Thoracic aorta (tissue), 2 donors: ENCODE measurements around the gene ENTREP1. TPM values are rescaled to one million over a fixed set of nuclear protein-coding genes. Genes with fewer than 3 reads are reported as not detected.

ENCODE experiments used
- ATAC-seq: fragments of 150-250 bp; one replicate; pipeline ENCODE4 v1.8.0; 2017; ENCODE audit warnings: low read depth; ENCODE audit not compliant: insufficient number of reproducible peaks, low FRiP score
- DNase-seq: peaks from one replicate; pipeline ENCODE4 v3.0.0-alpha.2; 2020; ENCODE audit warnings: low spot score
- H3K27ac ChIP-seq, 2 donors: fragments of 200-600 bp; sonication (generic); 1 replicate in 1 of 2; 2 replicates in 1 of 2; pipeline ENCODE4 v1.5.1; 2016; ENCODE audit warnings: mild to moderate bottlenecking in 2 of 2, moderate library complexity in 2 of 2
- H3K27me3 ChIP-seq: fragments of 200-600 bp; sonication (generic); replicated peaks from 2 replicates; pipeline ENCODE4 v1.6.0; 2016; ENCODE audit warnings: mild to moderate bottlenecking; ENCODE audit not compliant: insufficient read depth
- H3K36me3 ChIP-seq: fragments of 200-600 bp; sonication (generic); one replicate; pipeline ENCODE4 v1.5.1; 2016
- H3K4me1 ChIP-seq, 2 donors: fragments of 200-600 bp; sonication (generic); 1 replicate in 1 of 2; 2 replicates in 1 of 2; pipeline versions ENCODE4 v1.5.1 to v1.6.0; 2016; ENCODE audit warnings: low read depth in 2 of 2, mild to moderate bottlenecking in 1 of 2; ENCODE audit not compliant: control insufficient read depth in 1 of 2
- H3K4me3 ChIP-seq: fragments of 200-600 bp; sonication (generic); 2 replicates; pipeline ENCODE4 v1.5.1; 2016; ENCODE audit warnings: mild to moderate bottlenecking
- H3K9me3 ChIP-seq: fragments of 200-600 bp; sonication (generic); 2 replicates; pipeline ENCODE4 v1.5.1; 2016
- total RNA-seq, 2 donors: library from RNA; depleted of rRNA; stranded (reverse); fragments of >200 nt; gene quantifications; one replicate each; pipeline versions ENCODE4 v1.1.0 to v1.2.3, GENCODE V29; 2016
- TF ChIP-seq, protein P1 (sequence below): fragments of 200-600 bp; sonication (generic); IDR thresholded peaks from one replicate; pipeline ENCODE4 v1.5.1; 2019; ENCODE audit warnings: antibody characterized with exemption

The ENTREP1 gene
- total RNA-seq, 2 donors from 2014 or later = 0.81 to 2.1 TPM

DNA sequence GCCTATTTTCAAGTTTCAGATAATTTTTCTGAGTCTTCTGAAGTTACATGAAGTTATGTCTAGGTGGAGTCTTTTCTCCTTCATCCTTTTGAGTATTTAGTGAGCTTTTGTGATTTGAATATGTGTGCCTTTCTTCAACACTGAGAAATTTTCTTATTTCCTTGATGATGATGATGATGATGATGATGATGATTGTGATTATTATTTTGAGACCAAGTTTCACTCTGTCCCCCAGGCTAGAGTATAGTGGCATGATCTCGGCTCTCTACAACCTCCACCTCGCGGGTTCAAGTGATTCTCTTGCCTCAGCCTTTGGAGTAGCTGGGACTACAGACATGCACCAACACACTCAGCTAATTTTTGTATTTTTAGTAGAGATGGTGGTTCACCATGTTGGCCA, 26.2 kb downstream of the ENTREP1 start:
- no peak for DNase-seq
- Histone ChIP-seq H3K27me3 (no peaks in the 10 kb centered on the region), H3K4me3 (no peak overlapping the region), H3K27ac (no peak overlapping the region), H3K4me1 (peaks cover 0 to 3% of the 10 kb centered on the region in 2 donors), H3K9me3 (no peaks in the 10 kb centered on the region), H3K36me3 (no peaks in the 10 kb centered on the region)
- TF ChIP-seq, protein P1, sequence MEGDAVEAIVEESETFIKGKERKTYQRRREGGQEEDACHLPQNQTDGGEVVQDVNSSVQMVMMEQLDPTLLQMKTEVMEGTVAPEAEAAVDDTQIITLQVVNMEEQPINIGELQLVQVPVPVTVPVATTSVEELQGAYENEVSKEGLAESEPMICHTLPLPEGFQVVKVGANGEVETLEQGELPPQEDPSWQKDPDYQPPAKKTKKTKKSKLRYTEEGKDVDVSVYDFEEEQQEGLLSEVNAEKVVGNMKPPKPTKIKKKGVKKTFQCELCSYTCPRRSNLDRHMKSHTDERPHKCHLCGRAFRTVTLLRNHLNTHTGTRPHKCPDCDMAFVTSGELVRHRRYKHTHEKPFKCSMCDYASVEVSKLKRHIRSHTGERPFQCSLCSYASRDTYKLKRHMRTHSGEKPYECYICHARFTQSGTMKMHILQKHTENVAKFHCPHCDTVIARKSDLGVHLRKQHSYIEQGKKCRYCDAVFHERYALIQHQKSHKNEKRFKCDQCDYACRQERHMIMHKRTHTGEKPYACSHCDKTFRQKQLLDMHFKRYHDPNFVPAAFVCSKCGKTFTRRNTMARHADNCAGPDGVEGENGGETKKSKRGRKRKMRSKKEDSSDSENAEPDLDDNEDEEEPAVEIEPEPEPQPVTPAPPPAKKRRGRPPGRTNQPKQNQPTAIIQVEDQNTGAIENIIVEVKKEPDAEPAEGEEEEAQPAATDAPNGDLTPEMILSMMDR = no peak
- no peak for ATAC-seq

DNA sequence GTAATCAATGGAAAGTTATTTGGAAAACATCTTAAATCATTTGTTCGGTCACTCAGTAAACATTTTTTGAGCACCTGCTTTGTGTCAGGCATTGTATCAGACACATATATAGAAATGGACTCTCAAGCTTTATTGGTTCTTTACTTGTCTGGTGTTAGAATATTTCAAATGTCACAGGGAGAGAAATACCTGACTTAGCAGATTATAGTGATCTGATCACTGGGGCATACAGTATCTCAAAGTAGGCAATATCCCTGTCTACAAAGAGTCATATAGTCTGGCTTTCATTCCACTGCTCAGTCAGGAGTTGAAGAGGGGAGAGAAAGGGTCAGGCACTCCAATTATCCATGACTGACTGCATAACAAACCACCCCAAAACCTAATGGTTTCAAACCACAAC, 30.2 kb downstream of the ENTREP1 start:
- Histone ChIP-seq H3K27me3 (no peaks in the 10 kb centered on the region), H3K27ac (no peak overlapping the region), H3K4me1 (peaks cover 7 to 18% of the 10 kb centered on the region in 2 donors), H3K4me3 (no peak overlapping the region), H3K9me3 (no peaks in the 10 kb centered on the region), H3K36me3 (no peaks in the 10 kb centered on the region)
- no peak for DNase-seq
- TF ChIP-seq, protein P1 = no peak
- ATAC-seq = no peak

GRCh38 chr9:69357030-69357775, 32.2 kb downstream of the ENTREP1 start:
- DNase-seq (no peak), ATAC-seq (peak; percentile 55)
- Histone ChIP-seq H3K4me1 (peaks cover 7 to 18% of the 10 kb centered on the region in 2 donors), H3K9me3 (no peaks in the 10 kb centered on the region), H3K4me3 (no peak overlapping the region), H3K27me3 (no peaks in the 10 kb centered on the region), H3K27ac (no peak overlapping the region), H3K36me3 (no peaks in the 10 kb centered on the region)
- TF ChIP-seq, protein P1 = no peak

DNA sequence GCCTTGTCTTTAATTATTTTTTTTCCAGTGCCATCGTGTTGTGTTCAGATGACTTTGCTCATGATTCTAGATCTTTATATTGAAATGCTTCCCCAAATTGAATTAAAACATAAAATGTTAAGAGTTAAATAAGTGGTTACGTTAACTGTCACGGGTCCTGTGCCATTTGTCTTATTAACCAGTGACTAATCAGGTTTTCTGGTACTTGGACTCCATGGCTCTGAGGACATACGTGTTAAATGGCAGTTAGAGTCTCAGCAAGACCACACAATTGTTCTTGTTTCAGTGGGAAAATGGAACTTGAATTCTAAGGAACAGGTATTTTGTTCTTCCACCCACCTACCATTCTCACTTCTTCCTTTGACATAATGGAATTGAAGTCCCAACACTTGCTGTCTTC, 32.8 kb downstream of the ENTREP1 start:
- no peaks in the 10 kb centered on the region for H3K36me3 ChIP-seq
- ATAC-seq (no peak), DNase-seq (no peak)
- H3K27me3 ChIP-seq = no peaks in the 10 kb centered on the region
- no peak overlapping the region for H3K4me3 ChIP-seq
- peaks cover 7 to 18% of the 10 kb centered on the region in 2 donors for H3K4me1 ChIP-seq
- no peak overlapping the region for H3K27ac ChIP-seq
- TF ChIP-seq, protein P1 = no peak
- no peaks in the 10 kb centered on the region for H3K9me3 ChIP-seq

DNA sequence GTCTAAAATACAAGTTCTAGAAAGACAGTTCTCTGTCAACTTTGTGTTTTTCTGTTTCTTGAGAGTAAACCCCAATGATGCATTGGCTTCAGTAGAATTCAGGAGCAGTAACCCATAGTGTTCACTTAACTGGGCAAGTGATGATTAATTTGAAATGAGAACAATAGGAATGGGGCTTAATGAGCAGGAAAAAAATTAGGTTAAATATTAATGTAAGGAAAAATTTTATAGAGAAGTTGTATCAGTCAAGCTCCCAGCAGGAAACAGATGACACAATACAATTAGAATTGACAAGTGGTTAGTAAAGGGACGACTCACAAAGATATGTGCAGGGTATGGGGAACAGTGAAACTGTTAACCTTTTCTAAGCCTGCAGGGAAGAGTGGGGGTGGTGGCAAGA, 38.2 kb downstream of the ENTREP1 start:
- no peak for DNase-seq
- H3K4me3 ChIP-seq = no peak overlapping the region
- H3K27ac ChIP-seq = no peak overlapping the region
- TF ChIP-seq, protein P1 = no peak
- no peaks in the 10 kb centered on the region for H3K36me3 ChIP-seq
- no peak for ATAC-seq
- no peaks in the 10 kb centered on the region for H3K4me1 ChIP-seq
- H3K9me3 ChIP-seq = no peaks in the 10 kb centered on the region
- H3K27me3 ChIP-seq = no peaks in the 10 kb centered on the region
